ENCODE results near the gene KASH5.
A peak's percentile ranks its signal among the peaks of the same experiment; 100 is the strongest.

Gene KASH5

DNA sequence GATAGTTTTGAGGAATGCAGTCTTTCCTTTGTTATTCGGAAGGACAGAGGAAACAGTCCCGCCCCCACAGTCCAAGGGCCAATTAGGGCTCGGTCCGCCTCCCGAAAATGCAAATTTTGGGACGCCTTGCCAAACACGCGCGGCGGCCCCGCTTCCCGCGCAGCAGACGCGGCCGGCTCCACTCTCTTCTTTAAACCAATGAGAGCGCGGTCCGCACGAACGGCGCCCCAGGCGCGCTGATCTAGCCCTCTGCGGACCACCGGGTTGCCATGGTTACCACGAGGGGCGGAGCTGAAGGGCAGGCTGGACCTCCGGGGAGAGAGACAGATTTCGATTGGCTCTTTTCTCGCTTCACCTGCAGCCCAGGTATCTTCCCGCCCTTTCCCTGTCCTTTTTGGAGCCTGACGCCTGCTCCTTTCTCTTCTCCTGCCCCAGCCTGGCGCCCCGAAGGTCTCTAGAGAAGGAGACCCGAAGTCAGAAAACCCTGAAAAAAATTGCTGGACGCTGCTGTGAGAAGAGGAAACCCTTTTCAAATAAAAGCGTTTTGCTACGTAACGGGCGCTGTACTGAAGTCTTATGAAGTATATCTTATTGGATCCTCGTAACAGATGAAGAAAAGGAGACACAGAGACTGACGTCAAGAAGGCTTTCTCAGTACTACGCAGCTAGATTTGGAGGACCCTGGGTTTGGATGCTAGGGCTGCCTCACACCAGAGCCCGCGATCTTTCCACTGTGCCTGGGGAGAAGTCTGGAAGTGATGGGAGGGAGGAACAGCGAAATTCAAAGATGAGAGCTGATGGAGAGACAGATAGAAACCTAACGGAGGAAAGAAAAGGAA, 33.2 kb downstream of the KASH5 start:
- peak in 1 of 2 donors; percentile 29 for DNase-seq (ENCODE audit: extremely low read depth in 1 of 2, low read depth in 1 of 2)

DNA sequence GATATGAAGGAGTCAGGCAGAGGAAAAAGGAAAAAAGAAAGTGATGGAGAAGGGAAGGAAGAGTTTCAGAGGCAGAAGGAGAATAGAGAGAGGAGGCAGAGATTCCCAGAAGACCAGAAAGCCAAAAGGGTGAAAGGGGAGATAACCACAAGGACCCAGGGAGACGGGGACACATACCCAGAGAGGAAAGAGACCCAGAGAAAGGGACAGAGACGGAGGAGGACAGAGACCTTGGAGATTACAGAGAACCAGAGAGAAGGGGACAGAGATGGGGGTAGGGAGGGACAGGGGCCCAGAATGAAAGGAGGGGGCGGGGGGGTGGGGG, 33.8 kb downstream of the KASH5 start:
- DNase-seq (ENCODE audit: extremely low read depth in 1 of 2, low read depth in 1 of 2) = no peak

- no peak for DNase-seq (ENCODE audit: extremely low read depth in 1 of 2, low read depth in 1 of 2)
Measured at GRCh38 chr19:49422407-49423070, 34.5 kb downstream of the KASH5 start.

DNA sequence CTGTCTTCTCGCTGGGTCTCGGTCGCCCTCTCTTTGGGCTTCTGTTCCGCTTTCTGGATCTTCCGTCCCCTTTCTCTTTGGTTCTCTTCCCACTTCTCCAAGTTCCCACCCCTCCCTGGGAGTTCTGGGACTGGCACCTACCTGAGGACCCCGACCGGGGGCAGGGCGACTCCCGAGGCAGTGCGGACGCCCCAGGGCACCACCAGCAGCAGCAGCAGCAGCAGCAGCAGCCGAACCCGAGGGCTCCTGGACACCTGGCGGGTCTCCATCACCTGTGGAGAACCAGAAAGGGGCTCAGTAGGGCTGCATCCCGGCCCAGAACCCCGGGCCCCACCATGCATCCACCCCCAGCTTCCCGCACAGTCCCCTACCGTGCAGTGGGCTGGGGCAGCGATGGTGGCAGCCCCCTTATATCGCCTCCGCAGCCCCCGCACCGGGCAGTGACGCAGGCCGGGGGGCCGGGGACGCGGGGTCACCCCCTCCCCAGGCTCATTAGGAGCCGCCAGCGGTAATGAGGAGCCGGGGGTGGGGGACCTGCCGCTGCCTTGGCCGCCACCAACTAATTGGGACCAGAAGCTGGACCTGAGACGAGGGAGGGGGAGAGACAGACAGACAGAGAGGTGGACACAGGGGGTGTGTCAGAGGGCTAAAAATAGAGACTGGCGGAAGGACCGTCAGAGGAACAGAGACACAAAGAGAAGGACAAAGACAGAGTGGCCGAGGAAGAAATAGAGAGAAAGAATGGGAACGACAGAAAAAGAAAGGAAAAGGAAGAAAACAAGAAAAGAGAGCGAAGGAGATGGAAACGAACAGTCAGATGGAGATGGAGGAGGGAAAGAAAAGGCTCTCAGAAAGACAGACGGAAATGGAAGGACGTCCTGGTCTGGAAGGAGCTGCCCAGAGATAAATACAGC, 35.3 kb downstream of the KASH5 start, which contains the start of gene PTH2:
Gene PTH2 (minus strand): TSS at position 371 of the 914 bp plus-strand sequence. CDS start 102 bp downstream, at position 269.
- DNase-seq (ENCODE audit: extremely low read depth in 1 of 2, low read depth in 1 of 2) = no peak

- no peak for DNase-seq (ENCODE audit: extremely low read depth in 1 of 2, low read depth in 1 of 2)
Measured at GRCh38 chr19:49423985-49424303, 35.9 kb downstream of the KASH5 start.

DNA sequence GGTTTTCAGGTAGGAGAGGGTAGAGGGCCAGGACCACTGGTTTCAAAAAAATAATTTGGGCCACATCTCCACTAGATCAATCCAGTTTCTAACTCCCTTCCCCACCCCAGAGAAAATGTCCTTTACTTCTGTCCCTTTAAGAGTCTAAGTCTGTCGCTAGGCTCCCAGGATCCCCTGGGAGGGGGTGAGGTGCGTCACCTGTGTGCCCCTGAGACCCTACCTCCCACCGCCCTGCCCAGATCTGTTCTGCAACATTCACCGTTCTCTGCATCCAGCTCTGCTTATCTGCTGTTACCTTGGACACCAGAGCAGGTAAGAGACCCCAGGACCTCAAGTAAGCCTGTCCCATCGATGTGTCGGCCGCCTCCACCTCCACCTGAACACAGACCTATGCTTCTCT, 37.1 kb downstream of the KASH5 start, which contains the start of gene GFY:
Gene GFY (plus strand): TSS at position 211 of the 400 bp plus-strand sequence. CDS start 1,043 bp downstream, outside the sequence.
- DNase-seq (ENCODE audit: extremely low read depth in 1 of 2, low read depth in 1 of 2) = no peak

GRCh38 chr19:49425922-49426592, 38.0 kb downstream of the KASH5 start:
- DNase-seq (ENCODE audit: extremely low read depth in 1 of 2, low read depth in 1 of 2) = no peak

- no peak for DNase-seq (ENCODE audit: extremely low read depth in 1 of 2, low read depth in 1 of 2)
Measured at GRCh38 chr19:49427339-49427738, 39.3 kb downstream of the KASH5 start.

- DNase-seq (ENCODE audit: extremely low read depth in 1 of 2, low read depth in 1 of 2) = no peak
Measured at GRCh38 chr19:49427855-49428546, 40.0 kb downstream of the KASH5 start.

DNA sequence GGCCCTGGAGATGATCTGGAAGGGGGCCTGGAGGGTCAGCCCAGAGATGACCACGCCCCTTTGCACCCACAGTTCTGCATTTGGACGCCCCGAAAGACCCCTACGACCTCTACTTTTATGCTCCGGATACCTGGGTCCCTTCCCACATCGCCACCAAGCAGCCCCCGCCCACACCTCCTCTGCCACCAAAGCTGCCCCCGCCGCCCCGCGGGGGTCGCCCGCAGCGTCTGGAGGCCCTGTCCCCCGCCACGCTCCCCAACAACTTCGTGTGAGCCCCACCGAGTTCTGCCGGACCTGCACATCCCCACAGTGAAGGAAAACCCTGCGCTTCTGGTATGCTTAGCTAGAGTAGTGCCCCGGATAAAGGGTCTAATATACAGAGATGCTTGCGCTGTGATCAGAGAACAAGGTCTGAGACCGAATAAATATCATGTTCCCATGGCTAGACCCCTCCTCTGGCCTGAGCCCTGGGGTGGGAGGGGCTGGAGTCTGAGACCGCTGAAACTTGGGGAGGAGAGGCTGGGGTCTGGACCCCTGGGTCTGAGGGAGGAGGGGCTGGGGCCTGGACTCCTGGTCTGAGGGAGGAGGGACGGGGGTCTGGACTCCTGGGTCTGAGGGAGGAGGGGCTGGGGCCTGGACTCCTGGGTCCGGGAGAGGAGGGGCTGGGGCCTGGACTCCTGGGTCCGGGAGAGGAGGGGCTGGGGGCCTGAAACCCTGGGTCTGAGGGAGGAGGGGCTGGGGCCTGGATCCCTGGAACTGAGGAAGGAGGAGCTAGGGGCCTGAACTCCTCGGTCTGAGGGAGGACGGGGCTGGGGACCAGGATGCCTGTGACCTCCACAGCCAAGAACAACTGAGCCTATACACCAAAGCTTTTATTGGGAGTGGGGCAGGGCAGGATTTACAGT, 40.8 kb downstream of the KASH5 start:
- no peak for DNase-seq (ENCODE audit: extremely low read depth in 1 of 2, low read depth in 1 of 2)

DNA sequence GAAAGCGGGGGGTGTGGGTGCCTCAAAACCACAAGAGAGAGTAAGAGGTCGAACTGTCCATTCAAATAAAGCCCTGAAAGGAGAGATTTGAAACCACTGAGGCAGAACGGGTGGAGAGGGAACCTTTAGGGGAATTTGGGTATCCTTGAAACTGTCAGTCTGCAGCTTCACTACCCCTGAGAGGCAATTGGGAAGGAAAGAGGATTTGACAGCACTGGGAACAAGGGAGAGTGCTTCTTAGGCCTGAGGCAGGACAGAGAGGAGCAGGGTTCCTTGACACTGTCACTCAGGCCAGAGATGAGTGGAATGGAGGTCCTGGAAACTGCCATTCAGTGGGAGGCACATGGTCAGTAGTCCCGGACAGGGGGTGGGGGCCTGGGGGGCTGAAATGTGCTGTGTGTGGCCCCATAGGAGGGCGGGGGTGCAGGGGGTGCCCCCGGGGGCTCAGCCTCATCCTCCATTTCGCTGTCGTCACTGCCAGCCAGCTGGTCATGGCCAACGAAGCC, 42.2 kb downstream of the KASH5 start:
- DNase-seq (ENCODE audit: extremely low read depth in 1 of 2, low read depth in 1 of 2) = no peak

DNA sequence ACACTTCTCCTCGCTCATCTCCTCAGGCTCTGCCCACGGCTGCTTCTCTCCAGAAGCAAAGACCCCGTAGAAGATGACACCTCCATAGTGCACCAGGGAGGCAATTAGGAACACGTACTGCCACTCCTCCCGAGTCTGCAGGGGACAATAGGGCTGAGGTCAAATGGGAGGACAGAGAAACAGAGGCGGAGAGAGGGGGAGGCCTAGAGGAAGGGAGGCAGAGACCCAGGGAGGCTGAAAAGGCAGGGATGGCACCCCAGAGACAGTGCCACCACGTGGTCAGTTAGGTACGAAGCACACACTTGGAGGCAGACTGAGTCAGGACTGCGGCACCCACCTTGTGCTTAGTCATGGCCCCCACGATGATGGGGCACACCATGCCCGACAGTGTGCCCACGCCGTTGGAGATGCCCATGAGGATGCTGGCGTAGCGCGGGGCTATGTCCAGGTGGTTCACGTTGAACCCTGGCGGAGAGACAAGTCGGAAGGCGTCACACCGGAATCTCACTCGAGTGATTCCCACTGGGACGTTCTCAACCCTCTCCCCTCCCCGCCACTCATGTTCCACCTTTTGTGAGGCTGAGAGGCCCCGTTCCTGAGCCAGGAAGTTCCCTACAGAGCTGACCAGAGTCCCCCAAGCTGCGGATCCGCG, 42.8 kb downstream of the KASH5 start:
- DNase-seq (ENCODE audit: extremely low read depth in 1 of 2, low read depth in 1 of 2) = no peak

DNA sequence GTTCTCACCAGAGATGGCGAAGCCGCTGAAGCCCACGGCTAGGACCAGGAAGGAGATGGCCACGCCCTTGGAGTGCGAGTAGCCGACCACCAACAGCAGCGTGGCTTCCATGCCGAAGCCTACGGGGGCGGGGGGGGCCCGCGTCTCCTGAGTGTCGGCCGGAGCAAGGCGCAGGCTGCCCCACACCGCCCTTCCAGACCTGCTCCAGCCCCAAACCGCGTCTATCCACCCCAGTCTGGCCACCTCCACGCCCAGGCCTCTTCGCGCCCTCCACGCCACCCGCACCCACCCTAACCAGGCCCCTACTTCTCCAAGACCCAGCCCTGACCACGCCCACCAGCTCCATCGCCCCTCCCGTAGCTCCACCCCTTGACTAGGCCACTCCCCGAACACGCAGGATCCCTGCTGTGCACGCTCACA, 43.3 kb downstream of the KASH5 start:
- DNase-seq (ENCODE audit: extremely low read depth in 1 of 2, low read depth in 1 of 2) = no peak

DNA sequence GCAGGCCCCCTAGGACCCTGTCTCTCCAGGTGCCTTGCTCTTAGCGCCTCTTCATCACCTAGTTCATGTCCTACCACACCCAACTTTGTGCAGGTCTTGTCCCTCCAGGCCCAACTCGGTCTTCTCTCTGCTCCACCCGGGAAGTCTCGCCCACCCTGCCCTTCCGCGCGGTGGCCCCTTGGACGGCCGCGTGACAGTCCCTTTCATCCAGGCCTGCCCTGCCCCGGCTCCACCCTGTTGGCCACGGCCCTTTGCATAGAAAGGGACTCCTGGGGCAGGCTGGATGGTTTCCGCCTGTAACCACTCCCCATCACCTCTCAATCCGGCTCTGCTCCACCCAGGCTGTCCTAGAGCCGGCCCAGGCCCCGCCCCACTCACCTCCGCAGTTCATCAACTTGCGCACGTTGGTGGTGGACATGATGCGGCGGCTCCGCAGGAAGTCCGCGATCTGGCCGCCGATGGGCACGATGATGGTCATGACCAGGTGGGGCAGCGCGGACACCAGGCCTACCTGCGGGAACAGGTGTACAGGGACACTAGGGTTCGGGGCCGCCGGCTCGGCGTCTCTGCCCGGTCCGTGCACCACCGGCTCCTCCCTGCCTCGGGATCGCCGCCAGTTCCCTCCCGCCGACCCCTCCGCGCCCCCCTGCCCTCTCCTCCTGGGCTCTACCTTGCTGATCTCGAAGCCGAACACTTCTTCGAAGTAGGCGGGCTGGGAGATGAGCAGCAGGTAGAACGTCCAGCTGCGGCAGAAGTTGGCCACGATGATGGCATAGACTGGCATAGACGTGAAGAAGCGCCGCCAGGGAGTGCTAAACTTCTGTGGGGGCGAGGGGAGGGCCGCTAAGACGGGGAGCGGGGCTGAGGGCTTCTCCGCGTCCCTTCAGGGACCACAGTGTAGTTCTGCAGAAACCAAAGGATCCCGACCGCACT, 44.4 kb downstream of the KASH5 start:
- no peak for DNase-seq (ENCODE audit: extremely low read depth in 1 of 2, low read depth in 1 of 2)

DNA sequence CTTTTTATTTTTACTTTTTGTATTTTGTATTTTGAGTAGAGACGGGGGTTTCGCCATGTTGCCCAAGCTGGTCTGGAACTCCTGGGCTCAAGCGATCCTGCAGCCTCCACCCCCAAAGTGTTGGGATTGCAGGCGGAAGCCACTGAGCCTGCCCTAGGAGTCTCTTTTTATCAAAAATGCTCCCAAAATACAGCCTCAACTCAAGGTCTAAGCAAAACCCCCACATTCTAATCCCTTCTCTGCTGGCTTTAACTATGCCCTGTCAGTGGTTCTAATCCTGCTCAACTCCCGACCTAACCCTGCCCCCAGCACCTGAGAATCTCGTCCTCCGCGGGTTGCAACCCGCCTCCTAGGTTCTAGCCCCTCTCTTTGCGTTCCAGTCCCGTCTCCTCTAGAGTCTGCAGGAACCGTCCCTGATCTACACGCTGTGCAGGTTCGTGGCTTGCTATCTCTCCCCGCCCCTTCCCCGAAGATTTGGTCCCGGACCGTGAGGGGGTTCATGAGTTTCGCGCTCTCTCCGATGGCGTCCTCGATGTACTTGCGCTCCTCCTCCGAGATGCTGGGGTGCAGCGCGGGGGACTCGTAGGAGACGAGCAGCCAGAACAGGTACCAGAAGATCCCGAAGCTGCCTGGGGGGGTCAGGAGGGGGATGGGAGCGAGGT, 45.3 kb downstream of the KASH5 start:
- DNase-seq (ENCODE audit: extremely low read depth in 1 of 2, low read depth in 1 of 2) = no peak

- no peak for DNase-seq (ENCODE audit: extremely low read depth in 1 of 2, low read depth in 1 of 2)
Measured at GRCh38 chr19:49434907-49435583, 47.0 kb downstream of the KASH5 start.
